ENCODE data around the gene ANKS1B. TPM values are rescaled to one million over a fixed set of nuclear protein-coding genes. Genes with fewer than 3 reads are reported as not detected.

ANKS1B gene
- total RNA-seq, 4 donors from 2014 or later: 4.9 to 15.4 (median 9.4) TPM

DNA sequence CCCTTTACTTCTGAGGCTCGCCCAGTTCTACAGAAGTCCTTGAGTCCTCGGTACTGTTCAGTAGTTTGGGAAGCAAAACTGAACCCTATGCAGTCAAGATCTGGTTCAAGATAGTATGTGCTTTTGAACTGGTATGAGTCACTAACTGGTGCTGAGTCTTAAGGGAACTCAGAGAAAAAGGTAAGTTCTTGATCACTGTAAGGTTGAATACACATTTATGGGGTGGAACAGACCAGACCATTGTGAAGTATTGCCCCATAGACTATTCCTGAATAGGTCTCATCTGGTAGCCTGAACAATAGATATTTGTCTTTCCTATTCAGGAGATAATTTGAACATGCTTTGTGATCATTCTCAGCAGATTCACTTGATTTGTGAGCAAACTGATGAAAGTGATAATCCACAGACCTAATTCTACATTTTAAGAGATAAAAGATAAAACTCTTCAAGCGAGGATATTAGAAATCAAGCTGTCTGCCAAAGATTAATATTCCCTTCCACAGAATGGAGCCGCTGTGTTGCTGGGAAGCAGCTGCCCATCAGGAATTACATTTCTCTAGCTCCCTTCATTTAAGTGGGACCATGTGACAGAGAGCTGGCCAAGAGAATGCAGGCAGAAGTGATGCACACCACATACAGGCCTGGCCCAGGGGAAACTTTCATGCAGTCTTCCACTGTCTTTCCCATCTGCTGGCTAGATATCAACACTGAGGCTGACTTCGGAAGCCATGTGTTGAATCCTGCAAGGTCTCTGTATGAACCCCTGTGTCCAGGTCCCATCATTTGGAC lies 707.0 kb downstream of the ANKS1B start:
- no peak for TF ChIP-seq POLR2AphosphoS5 (IDR thresholded peaks at IDR 0.05)
- no peaks in the 10 kb centered on the region for H3K27me3 ChIP-seq
- H3K4me1 ChIP-seq: no peaks in the 10 kb centered on the region
- no peak overlapping the region for H3K27ac ChIP-seq
- no peak overlapping the region for H3K4me3 ChIP-seq
- WGBS: 83% methylated on average over 5 of the region's 5 CpGs
- DNase-seq (ENCODE audit: low spot score in 2 of 2): no peak
- no peaks in the 10 kb centered on the region for H3K36me3 ChIP-seq
- no peaks in the 10 kb centered on the region for H3K9me3 ChIP-seq

DNA sequence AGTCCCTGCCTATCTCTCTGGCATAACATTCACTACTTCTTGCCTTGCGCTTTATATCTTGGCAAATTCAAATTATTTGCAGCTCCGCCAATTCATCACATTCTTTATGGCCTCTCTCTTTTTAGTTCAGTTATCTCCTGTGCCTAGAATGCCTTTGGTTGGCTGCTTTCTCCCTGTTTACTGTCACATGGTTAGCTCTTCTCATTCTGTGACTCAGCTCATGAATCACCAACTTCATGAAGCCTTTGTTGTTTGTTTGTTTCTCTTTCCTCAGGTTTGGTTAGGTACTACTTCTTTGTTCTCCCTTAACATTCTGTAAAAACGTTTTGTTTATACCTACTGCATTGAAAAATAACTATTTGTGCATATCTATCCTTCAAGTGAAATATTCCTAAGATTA lies 713.7 kb downstream of the ANKS1B start:
- TF ChIP-seq POLR2A (IDR thresholded peaks at IDR 0.05) (no peak), EP300 (IDR thresholded peaks at IDR 0.05) (no peak), POLR2AphosphoS5 (IDR thresholded peaks at IDR 0.05) (no peak)
- TF ChIP-seq, protein P1, sequence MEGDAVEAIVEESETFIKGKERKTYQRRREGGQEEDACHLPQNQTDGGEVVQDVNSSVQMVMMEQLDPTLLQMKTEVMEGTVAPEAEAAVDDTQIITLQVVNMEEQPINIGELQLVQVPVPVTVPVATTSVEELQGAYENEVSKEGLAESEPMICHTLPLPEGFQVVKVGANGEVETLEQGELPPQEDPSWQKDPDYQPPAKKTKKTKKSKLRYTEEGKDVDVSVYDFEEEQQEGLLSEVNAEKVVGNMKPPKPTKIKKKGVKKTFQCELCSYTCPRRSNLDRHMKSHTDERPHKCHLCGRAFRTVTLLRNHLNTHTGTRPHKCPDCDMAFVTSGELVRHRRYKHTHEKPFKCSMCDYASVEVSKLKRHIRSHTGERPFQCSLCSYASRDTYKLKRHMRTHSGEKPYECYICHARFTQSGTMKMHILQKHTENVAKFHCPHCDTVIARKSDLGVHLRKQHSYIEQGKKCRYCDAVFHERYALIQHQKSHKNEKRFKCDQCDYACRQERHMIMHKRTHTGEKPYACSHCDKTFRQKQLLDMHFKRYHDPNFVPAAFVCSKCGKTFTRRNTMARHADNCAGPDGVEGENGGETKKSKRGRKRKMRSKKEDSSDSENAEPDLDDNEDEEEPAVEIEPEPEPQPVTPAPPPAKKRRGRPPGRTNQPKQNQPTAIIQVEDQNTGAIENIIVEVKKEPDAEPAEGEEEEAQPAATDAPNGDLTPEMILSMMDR (IDR thresholded peaks at IDR 0.05): no peak
- no peak overlapping the region for H3K4me3 ChIP-seq
- no peaks in the 10 kb centered on the region for H3K27me3 ChIP-seq
- WGBS: 72% methylated on average over 3 of the region's 3 CpGs
- no peak for DNase-seq (ENCODE audit: low spot score in 2 of 2)
- H3K4me1 ChIP-seq: no peaks in the 10 kb centered on the region
- H3K27ac ChIP-seq: no peak overlapping the region
- H3K9me3 ChIP-seq: no peaks in the 10 kb centered on the region
- H3K36me3 ChIP-seq: no peaks in the 10 kb centered on the region

DNA sequence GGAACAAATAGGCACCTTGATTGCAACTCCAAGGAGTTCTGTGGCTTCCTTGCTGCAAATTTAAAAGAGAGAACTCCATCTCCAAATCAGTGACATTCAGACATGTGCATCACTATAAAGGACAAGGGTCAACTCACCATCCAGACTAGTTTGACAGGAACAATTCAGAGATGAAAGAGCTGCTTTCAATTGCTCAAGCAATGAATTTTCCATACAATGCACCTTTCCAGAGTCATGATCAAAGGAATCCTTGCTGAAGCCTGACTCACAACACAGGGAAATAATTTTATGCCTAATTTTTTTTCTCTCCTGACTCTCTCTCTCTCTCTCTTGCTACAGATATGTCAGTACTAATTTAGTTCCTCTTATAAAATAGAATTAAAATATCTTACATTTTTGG lies 717.7 kb downstream of the ANKS1B start:
- no peaks in the 10 kb centered on the region for H3K36me3 ChIP-seq
- H3K27ac ChIP-seq: no peak overlapping the region
- no peaks in the 10 kb centered on the region for H3K4me1 ChIP-seq
- H3K9me3 ChIP-seq: no peaks in the 10 kb centered on the region
- TF ChIP-seq, protein P1 (IDR thresholded peaks at IDR 0.05): no peak
- no peak for TF ChIP-seq POLR2AphosphoS5 (IDR thresholded peaks at IDR 0.05)
- TF ChIP-seq POLR2A (IDR thresholded peaks at IDR 0.05): no peak
- no peak for TF ChIP-seq EP300 (IDR thresholded peaks at IDR 0.05)
- no peak for DNase-seq (ENCODE audit: low spot score in 2 of 2)
- H3K4me3 ChIP-seq: no peak overlapping the region
- H3K27me3 ChIP-seq: no peaks in the 10 kb centered on the region

DNA sequence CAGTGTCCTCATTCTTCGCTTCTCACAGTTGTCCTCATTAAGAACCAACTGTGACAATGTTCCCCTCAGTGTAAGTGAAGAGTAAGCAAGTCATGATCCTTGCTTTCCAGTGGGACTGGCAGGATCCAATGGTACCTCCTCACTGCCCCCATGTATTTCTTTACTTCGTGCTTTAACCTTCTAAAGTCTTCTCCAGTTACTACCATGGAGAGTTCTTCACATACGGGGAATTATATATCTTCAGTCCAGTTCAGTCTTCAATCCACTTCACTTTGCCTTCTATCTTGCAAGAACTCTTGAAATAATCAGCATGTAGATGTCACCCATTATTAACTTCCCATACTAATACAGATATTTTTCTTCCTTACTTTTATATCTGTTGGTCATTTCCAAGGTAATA lies 719.1 kb downstream of the ANKS1B start:
- Histone ChIP-seq H3K27ac (no peak overlapping the region), H3K27me3 (no peaks in the 10 kb centered on the region), H3K4me1 (no peaks in the 10 kb centered on the region), H3K4me3 (no peak overlapping the region), H3K36me3 (no peaks in the 10 kb centered on the region), H3K9me3 (no peaks in the 10 kb centered on the region)
- no peak for DNase-seq (ENCODE audit: low spot score in 2 of 2)
- TF ChIP-seq POLR2A (IDR thresholded peaks at IDR 0.05) (no peak), EP300 (IDR thresholded peaks at IDR 0.05) (no peak), POLR2AphosphoS5 (IDR thresholded peaks at IDR 0.05) (no peak)
- TF ChIP-seq, protein P1 (IDR thresholded peaks at IDR 0.05): no peak
- 90% methylated on average over 3 of the region's 3 CpGs for WGBS

DNA sequence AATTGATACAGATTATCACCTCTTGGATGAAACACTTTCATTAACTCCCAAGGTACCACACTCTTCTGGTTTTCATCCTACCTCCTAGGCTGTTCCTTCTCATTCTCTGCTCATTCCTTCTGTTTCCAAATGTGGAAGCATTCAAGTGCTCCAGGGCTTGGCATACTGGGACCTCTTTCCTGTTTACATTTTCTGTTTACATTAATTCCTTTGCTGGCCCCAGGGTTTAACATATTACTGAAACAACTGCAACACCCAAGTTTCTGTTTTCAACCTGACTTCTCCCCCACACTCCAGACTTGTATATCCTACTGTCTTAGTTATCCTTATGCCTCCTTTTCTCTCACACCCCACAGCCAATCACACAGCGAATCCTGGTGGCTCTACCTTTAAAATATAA lies 723.5 kb downstream of the ANKS1B start:
- no peaks in the 10 kb centered on the region for H3K9me3 ChIP-seq
- no peak overlapping the region for H3K4me3 ChIP-seq
- TF ChIP-seq, protein P1 (IDR thresholded peaks at IDR 0.05): no peak
- no peak for TF ChIP-seq POLR2AphosphoS5 (IDR thresholded peaks at IDR 0.05)
- TF ChIP-seq POLR2A (IDR thresholded peaks at IDR 0.05): no peak
- no peak for TF ChIP-seq EP300 (IDR thresholded peaks at IDR 0.05)
- peaks cover 4% of the 10 kb centered on the region for H3K4me1 ChIP-seq
- H3K36me3 ChIP-seq: no peaks in the 10 kb centered on the region
- H3K27me3 ChIP-seq: no peaks in the 10 kb centered on the region
- no peak overlapping the region for H3K27ac ChIP-seq
- WGBS: 91% methylated on average over 1 of the region's 1 CpG
- DNase-seq (ENCODE audit: low spot score in 2 of 2): no peak

All from suprapubic skin (tissue), 4 donors.